SK-N-SH treated with all-trans-retinoic acid at 6 μM for 48 hours (cell line): ENCODE measurements around the gene RNF115.

Experiments used
- BACH2 ChIP-seq: fragments of 250-450 bp; sonication (Bioruptor Pico); IDR thresholded peaks from 2 replicates; pipeline ENCODE4 v1.9.0; 2021; ENCODE audit warnings: mild to moderate bottlenecking, borderline replicate concordance
- CREB5 ChIP-seq: fragments of 250-450 bp; sonication (Bioruptor Pico); IDR thresholded peaks from 2 replicates; pipeline ENCODE4 v1.5.1; 2020; ENCODE audit warnings: low read depth, mild to moderate bottlenecking, moderate library complexity
- GLIS3 ChIP-seq: fragments of 250-450 bp; sonication (Bioruptor Pico); IDR thresholded peaks from 2 replicates; pipeline ENCODE4 v1.5.0; 2020; ENCODE audit warnings: mild to moderate bottlenecking, moderate library complexity
- ISL1 ChIP-seq: fragments of 250-450 bp; sonication (Bioruptor Pico); IDR thresholded peaks from 2 replicates; pipeline ENCODE4 v2.1.2; 2022; ENCODE audit warnings: mild to moderate bottlenecking, moderate library complexity
- OSR1 ChIP-seq: fragments of 250-450 bp; sonication (Bioruptor Pico); IDR thresholded peaks from 2 replicates; pipeline ENCODE4 v1.8.0; 2022; ENCODE audit warnings: moderate library complexity, mild to moderate bottlenecking, inconsistent platforms
- PATZ1 ChIP-seq: fragments of 250-450 bp; sonication (Bioruptor Pico); IDR thresholded peaks from 2 replicates; pipeline ENCODE4 v1.8.0; 2020; ENCODE audit warnings: mild to moderate bottlenecking, moderate library complexity, borderline replicate concordance
- PPARA ChIP-seq: fragments of 250-450 bp; sonication (Bioruptor Pico); IDR thresholded peaks from 2 replicates; pipeline ENCODE4 v1.5.0; 2020; ENCODE audit warnings: mild to moderate bottlenecking, borderline replicate concordance
- RARB ChIP-seq: fragments of 250-450 bp; sonication (Bioruptor Pico); IDR thresholded peaks from 2 replicates; pipeline ENCODE4 v1.8.0; 2021; ENCODE audit warnings: mild to moderate bottlenecking, moderate library complexity
- TCF4 ChIP-seq: fragments of 250-450 bp; sonication (Bioruptor Pico); IDR thresholded peaks from 2 replicates; pipeline ENCODE4 v1.8.0; 2021; ENCODE audit warnings: mild to moderate bottlenecking, moderate library complexity, borderline replicate concordance
- ZFP30 ChIP-seq: fragments of 450-650 bp; formaldehyde crosslinking; IDR thresholded peaks from 2 replicates; pipeline ENCODE4 v1.5.0; 2022; ENCODE audit warnings: mild to moderate bottlenecking, moderate library complexity
- ZNF70 ChIP-seq: fragments of 450-650 bp; formaldehyde crosslinking; IDR thresholded peaks from 2 replicates; pipeline ENCODE4 v1.5.0; 2020; ENCODE audit warnings: mild to moderate bottlenecking, moderate library complexity

- TF ChIP-seq CREB5 (CRISPR knock-in tag): no peak
- no peak for TF ChIP-seq ISL1
- no peak for TF ChIP-seq ZNF70
- TF ChIP-seq PATZ1 (CRISPR knock-in tag): no peak
- TF ChIP-seq ZFP30: no peak
- no peak for TF ChIP-seq PPARA
- no peak for TF ChIP-seq TCF4 (CRISPR knock-in tag)
- TF ChIP-seq RARB (CRISPR knock-in tag): no peak
- TF ChIP-seq BACH2 (CRISPR knock-in tag): no peak
- no peak for TF ChIP-seq GLIS3 (CRISPR knock-in tag)
- TF ChIP-seq OSR1 (CRISPR knock-in tag): no peak
Observed at GRCh38 chr1:145710291-145711027, 113.4 kb downstream of the RNF115 start.
